H9 (cell line): ENCODE measurements around the gene NDUFAF4. TPM values are rescaled to one million over a fixed set of nuclear protein-coding genes. Genes with fewer than 3 reads are reported as not detected.

ENCODE experiments used
- DNase-seq: peaks from one replicate; pipeline ENCODE4 v3.0.0-alpha.2; 2017
- H2AFZ ChIP-seq: one replicate; pipeline ENCODE4 v1.6.1; 2013; ENCODE audit warnings: mild to moderate bottlenecking, low read length, control low read depth, moderate library complexity
- H2AK5ac ChIP-seq: 2 replicates; pipeline ENCODE4 v1.6.1; 2013; ENCODE audit warnings: low read length, control low read depth, mixed read lengths; ENCODE audit not compliant: insufficient read length
- H2BK120ac ChIP-seq: one replicate; pipeline ENCODE4 v1.6.1; 2013; ENCODE audit warnings: low read depth, mild to moderate bottlenecking, low read length, control low read depth, inconsistent platforms; ENCODE audit not compliant: poor library complexity, severe bottlenecking
- H2BK12ac ChIP-seq: 2 replicates; pipeline ENCODE4 v1.6.1; 2013; ENCODE audit warnings: low read length, control low read depth, mixed read lengths, low read depth; ENCODE audit not compliant: insufficient read length
- H2BK15ac ChIP-seq: 2 replicates; pipeline ENCODE4 v1.6.1; 2013; ENCODE audit warnings: low read depth, low read length, control low read depth
- H2BK20ac ChIP-seq: one replicate; pipeline ENCODE4 v1.6.1; 2013; ENCODE audit warnings: low read depth, mild to moderate bottlenecking, low read length, control low read depth, inconsistent platforms; ENCODE audit not compliant: poor library complexity, severe bottlenecking
- H2BK5ac ChIP-seq: 2 replicates; pipeline ENCODE4 v1.6.1; 2013; ENCODE audit warnings: low read length, control low read depth, mixed read lengths; ENCODE audit not compliant: insufficient read length
- H3K14ac ChIP-seq: 2 replicates; pipeline ENCODE4 v1.6.1; 2013; ENCODE audit warnings: low read length, control low read depth; ENCODE audit not compliant: insufficient read depth
- H3K18ac ChIP-seq: 2 replicates; pipeline ENCODE4 v1.6.1; 2013; ENCODE audit warnings: low read depth, mild to moderate bottlenecking, mixed read lengths, low read length, control low read depth; ENCODE audit not compliant: insufficient read length
- H3K23ac ChIP-seq: 2 replicates; pipeline ENCODE4 v1.6.1; 2013; ENCODE audit warnings: low read length, control low read depth, mixed read lengths, low read depth; ENCODE audit not compliant: insufficient read length
- H3K23me2 ChIP-seq: 2 replicates; pipeline ENCODE4 v1.6.1; 2013; ENCODE audit warnings: low read depth, mild to moderate bottlenecking, mixed read lengths, low read length, control low read depth; ENCODE audit not compliant: insufficient read length, poor library complexity, severe bottlenecking
- H3K27ac ChIP-seq: 2 replicates; pipeline ENCODE4 v1.5.1; 2013; ENCODE audit warnings: low read length, control low read depth, mixed read lengths, low read depth; ENCODE audit not compliant: insufficient read length
- H3K27me3 ChIP-seq: 2 replicates; pipeline ENCODE4 v1.6.1; 2013; ENCODE audit warnings: low read length, control low read depth, inconsistent platforms; ENCODE audit not compliant: insufficient read depth
- H3K4ac ChIP-seq: 2 replicates; pipeline ENCODE4 v1.6.1; 2013; ENCODE audit warnings: low read depth, mild to moderate bottlenecking, control low read depth, inconsistent platforms, low read length, moderate library complexity
- H3K4me1 ChIP-seq: 2 replicates; pipeline ENCODE4 v1.6.1; 2013; ENCODE audit warnings: low read length, control low read depth, inconsistent platforms; ENCODE audit not compliant: insufficient read depth
- H3K4me2 ChIP-seq: 2 replicates; pipeline ENCODE4 v1.6.1; 2013; ENCODE audit warnings: low read length, control low read depth, mixed read lengths; ENCODE audit not compliant: insufficient read length, insufficient read depth
- H3K56ac ChIP-seq: 2 replicates; pipeline ENCODE4 v1.6.1; 2013; ENCODE audit warnings: low read depth, mild to moderate bottlenecking, mixed read lengths, low read length, control low read depth; ENCODE audit not compliant: insufficient read length
- H3K79me1 ChIP-seq: 2 replicates; pipeline ENCODE4 v1.6.1; 2013; ENCODE audit warnings: low read depth, mild to moderate bottlenecking, moderate library complexity, low read length, control low read depth, inconsistent platforms; ENCODE audit not compliant: insufficient read depth, poor library complexity, severe bottlenecking
- H3K79me2 ChIP-seq: 2 replicates; pipeline ENCODE4 v1.6.1; 2013; ENCODE audit warnings: low read length, control low read depth, inconsistent platforms; ENCODE audit not compliant: insufficient read depth
- H3K9ac ChIP-seq: 2 replicates; pipeline ENCODE4 v1.6.1; 2013; ENCODE audit warnings: low read length, control low read depth, mixed read lengths; ENCODE audit not compliant: insufficient read length; ENCODE audit errors: extremely low read depth
- H3K9me3 ChIP-seq: one replicate; pipeline ENCODE4 v1.6.1; 2013; ENCODE audit warnings: low read depth, low read length, inconsistent platforms; ENCODE audit not compliant: control insufficient read depth
- H3T11ph ChIP-seq: one replicate; pipeline ENCODE4 v1.6.1; 2013; ENCODE audit warnings: mild to moderate bottlenecking, low read length, control low read depth, inconsistent platforms
- H4K20me1 ChIP-seq: one replicate; pipeline ENCODE4 v1.6.1; 2013; ENCODE audit not compliant: control insufficient read depth, insufficient read length, insufficient read depth
- H4K5ac ChIP-seq: 2 replicates; pipeline ENCODE4 v1.6.1; 2013; ENCODE audit warnings: low read depth, mild to moderate bottlenecking, mixed read lengths, low read length, control low read depth; ENCODE audit not compliant: insufficient read length
- H4K8ac ChIP-seq: replicated peaks from 2 replicates; pipeline ENCODE4 v1.6.1; 2013; ENCODE audit warnings: low read length, control low read depth, mixed read lengths, low read depth; ENCODE audit not compliant: insufficient read length
- H4K91ac ChIP-seq: 2 replicates; pipeline ENCODE4 v1.6.1; 2013; ENCODE audit warnings: low read depth, mild to moderate bottlenecking, moderate library complexity, mixed read lengths, low read length, control low read depth; ENCODE audit not compliant: insufficient read length
- H3K27ac Mint-ChIP-seq, 3 experiments: 2 replicates in 2 of 3; 3 replicates in 1 of 3; pipeline ENCODE4 v1.8.0; 2020 to 2021; ENCODE audit warnings: mixed read lengths in 3 of 3, mild to moderate bottlenecking in 1 of 3, moderate library complexity in 1 of 3
- H3K27me3 Mint-ChIP-seq: 2 replicates; pipeline ENCODE4 v1.8.0; 2021; ENCODE audit warnings: low read depth, mild to moderate bottlenecking, moderate library complexity, mixed read lengths
- H3K36me3 Mint-ChIP-seq, 3 experiments: 2 replicates in 2 of 3; 3 replicates in 1 of 3; pipeline ENCODE4 v1.8.0; 2020 to 2021; ENCODE audit warnings: low read depth in 3 of 3, mixed read lengths in 3 of 3; ENCODE audit not compliant: insufficient read depth in 1 of 3
- H3K4me1 Mint-ChIP-seq, 2 experiments: 2 replicates each; pipeline ENCODE4 v1.8.0; 2020; ENCODE audit warnings: mixed read lengths in 2 of 2
- H3K4me3 Mint-ChIP-seq, 2 experiments: 2 replicates in 1 of 2; 3 replicates in 1 of 2; pipeline ENCODE4 v1.8.0; 2020 to 2021; ENCODE audit warnings: mild to moderate bottlenecking in 2 of 2, mixed read lengths in 2 of 2, moderate library complexity in 1 of 2
- H3K9me3 Mint-ChIP-seq, 2 experiments: 2 replicates in 1 of 2; 3 replicates in 1 of 2; pipeline ENCODE4 v1.8.0; 2020; ENCODE audit warnings: mild to moderate bottlenecking in 2 of 2, mixed read lengths in 2 of 2, moderate library complexity in 1 of 2
- total RNA-seq: library from RNA; stranded (reverse); gene quantifications from 2 replicates; pipeline ENCODE4 v1.2.1, GENCODE V29; 2021
- TF ChIP-seq, protein P1 (sequence below): fragments of 200-600 bp; sonication (generic); conservative IDR thresholded peaks from 3 replicates; pipeline ENCODE4 v1.8.0; 2021; ENCODE audit warnings: antibody characterized with exemption, mild to moderate bottlenecking

The NDUFAF4 gene
- total RNA-seq, 1 experiment from 2014 or later, result 86.6 TPM

DNA sequence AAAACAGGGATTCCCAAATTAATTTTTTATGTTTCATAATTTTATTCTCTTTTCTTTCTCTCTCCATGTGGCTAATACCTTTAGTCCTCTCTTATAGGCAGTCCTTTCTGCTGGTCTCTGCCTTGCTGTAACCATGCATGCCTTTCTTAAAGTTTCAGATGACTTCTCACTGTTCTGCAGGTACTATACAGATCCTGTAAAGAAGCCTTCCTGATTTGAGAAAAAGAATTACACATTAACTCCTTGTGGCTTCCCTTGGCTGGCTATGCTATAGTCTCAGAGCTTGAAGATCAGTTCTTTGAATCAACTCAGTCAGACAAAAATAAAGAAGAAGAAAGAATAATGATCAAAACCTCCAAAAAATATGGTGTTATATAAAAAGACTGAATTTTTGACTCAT, 53.2 kb downstream of the NDUFAF4 start:
- H3K4me1 ChIP-seq, result no peaks in the 10 kb centered on the region
- H3K14ac ChIP-seq, result no peak overlapping the region
- H2AK5ac ChIP-seq, result no peak overlapping the region
- no peaks in the 10 kb centered on the region for H3K9me3 ChIP-seq
- Mint-ChIP-seq H3K27ac (no peak overlapping the region), H3K27me3 (peaks cover 2% of the 10 kb centered on the region; the same call in 1 of the 2 replicates), H3K36me3 (no peaks in the 10 kb centered on the region), H3K4me3 (no peak overlapping the region), H3K9me3 (peaks cover 8 to 14% of the 10 kb centered on the region in 2 experiments; a peak in 4 of 5 replicates), H3K4me1 (no peaks in the 10 kb centered on the region)
- no peak overlapping the region for H3K4me2 ChIP-seq
- H2BK12ac ChIP-seq, result no peak overlapping the region
- H3K56ac ChIP-seq, result no peak overlapping the region
- H3K18ac ChIP-seq, result no peak overlapping the region
- no peak overlapping the region for H3K23ac ChIP-seq
- no peak overlapping the region for H3T11ph ChIP-seq
- no peak overlapping the region for H3K27ac ChIP-seq
- H2BK5ac ChIP-seq, result no peak overlapping the region
- no peaks in the 10 kb centered on the region for H3K23me2 ChIP-seq
- no peaks in the 10 kb centered on the region for H3K79me2 ChIP-seq
- no peak overlapping the region for H2BK120ac ChIP-seq
- DNase-seq, result no peak
- no peak overlapping the region for H2BK15ac ChIP-seq
- no peaks in the 10 kb centered on the region for H3K79me1 ChIP-seq
- no peak overlapping the region for H4K5ac ChIP-seq
- TF ChIP-seq, protein P1, sequence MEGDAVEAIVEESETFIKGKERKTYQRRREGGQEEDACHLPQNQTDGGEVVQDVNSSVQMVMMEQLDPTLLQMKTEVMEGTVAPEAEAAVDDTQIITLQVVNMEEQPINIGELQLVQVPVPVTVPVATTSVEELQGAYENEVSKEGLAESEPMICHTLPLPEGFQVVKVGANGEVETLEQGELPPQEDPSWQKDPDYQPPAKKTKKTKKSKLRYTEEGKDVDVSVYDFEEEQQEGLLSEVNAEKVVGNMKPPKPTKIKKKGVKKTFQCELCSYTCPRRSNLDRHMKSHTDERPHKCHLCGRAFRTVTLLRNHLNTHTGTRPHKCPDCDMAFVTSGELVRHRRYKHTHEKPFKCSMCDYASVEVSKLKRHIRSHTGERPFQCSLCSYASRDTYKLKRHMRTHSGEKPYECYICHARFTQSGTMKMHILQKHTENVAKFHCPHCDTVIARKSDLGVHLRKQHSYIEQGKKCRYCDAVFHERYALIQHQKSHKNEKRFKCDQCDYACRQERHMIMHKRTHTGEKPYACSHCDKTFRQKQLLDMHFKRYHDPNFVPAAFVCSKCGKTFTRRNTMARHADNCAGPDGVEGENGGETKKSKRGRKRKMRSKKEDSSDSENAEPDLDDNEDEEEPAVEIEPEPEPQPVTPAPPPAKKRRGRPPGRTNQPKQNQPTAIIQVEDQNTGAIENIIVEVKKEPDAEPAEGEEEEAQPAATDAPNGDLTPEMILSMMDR, result no peak
- no peaks in the 10 kb centered on the region for H3K27me3 ChIP-seq
- H2BK20ac ChIP-seq, result no peak overlapping the region
- H2AFZ ChIP-seq, result no peak overlapping the region
- no peak overlapping the region for H3K4ac ChIP-seq
- no peak overlapping the region for H4K91ac ChIP-seq
- no peak overlapping the region for H4K8ac ChIP-seq
- no peaks in the 10 kb centered on the region for H4K20me1 ChIP-seq
- no peak overlapping the region for H3K9ac ChIP-seq
